GM12872 (cell line): ENCODE results near the gene TTLL12.

Experiments
- CTCF ChIP-seq: IDR thresholded peaks from 3 replicates; pipeline ENCODE4 v1.5.1; 2011; ENCODE audit warnings: low read depth, mild to moderate bottlenecking, low read length, moderate library complexity; ENCODE audit not compliant: insufficient read depth

Gene TTLL12

DNA sequence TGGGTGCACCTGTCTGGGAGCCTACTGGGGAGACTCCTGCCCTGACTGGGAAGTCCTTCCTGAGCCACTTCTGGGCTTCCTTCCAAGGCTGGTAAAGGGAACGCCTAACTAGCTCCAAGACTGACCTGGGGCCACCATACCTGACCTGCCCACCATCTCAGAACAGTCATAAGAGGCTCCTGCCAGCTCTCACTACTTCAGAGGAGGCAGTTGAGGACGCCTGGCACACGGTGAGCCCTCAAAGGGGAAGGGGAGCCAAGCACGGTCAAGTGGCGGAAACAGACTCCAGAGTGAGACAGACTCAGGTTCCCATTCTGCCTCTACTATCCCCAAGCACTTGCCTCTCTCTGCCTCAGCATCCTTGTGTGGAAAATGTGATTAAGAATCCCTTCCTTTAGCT, 51.4 kb downstream of the TTLL12 start:
- no peak for TF ChIP-seq CTCF

GRCh38 chr22:43134553-43134952, 52.4 kb downstream of the TTLL12 start:
- no peak for TF ChIP-seq CTCF

- no peak for TF ChIP-seq CTCF
Measured at GRCh38 chr22:43133401-43133800, 53.5 kb downstream of the TTLL12 start.

DNA sequence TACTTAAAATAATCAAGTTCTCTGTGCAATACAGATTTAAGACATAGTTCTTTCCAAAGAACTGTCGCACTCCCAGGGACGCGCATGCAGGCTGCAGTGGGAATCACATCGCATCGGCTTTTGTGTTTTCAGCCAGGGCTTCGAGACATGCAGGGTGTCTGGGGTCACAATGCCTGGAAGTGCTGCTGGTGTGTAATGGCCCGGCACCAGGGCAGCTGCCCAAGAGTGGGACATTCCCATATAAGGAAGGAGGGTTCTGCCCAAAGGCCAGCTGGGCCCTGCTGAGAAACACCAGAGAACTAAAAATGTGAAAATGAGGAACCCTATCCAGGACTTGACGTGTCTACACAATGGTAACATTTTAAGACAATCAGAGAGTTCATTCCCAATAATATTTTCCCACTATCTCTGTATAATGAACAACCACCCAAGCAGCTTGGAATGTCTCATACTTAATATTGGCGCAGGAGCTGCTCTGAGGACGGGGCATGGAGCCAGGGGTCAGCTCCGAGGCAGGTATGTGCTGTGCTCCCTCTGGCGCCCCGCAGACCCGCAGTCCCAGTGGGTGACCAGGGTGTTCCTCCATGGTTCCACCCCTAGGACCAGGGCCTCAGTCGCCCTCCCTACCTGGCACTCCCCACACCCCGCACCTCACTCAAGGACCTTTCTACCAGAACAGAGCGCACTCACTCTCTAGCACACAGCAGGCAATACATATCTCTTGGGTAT, 55.0 kb downstream of the TTLL12 start:
- TF ChIP-seq CTCF: no peak

GRCh38 chr22:43129426-43130425, 57.2 kb downstream of the TTLL12 start:
- no peak for TF ChIP-seq CTCF

- no peak for TF ChIP-seq CTCF
Measured at GRCh38 chr22:43128928-43129424, 58.0 kb downstream of the TTLL12 start.

- no peak for TF ChIP-seq CTCF
Measured at GRCh38 chr22:43128116-43128515, 58.8 kb downstream of the TTLL12 start.
